CD4-positive, alpha-beta T cell treated with Interleukin-2 at 100 ng/mL for 4 hours (primary cell): ENCODE measurements around the gene VSNL1.

ENCODE experiments used
- DNase-seq: peaks from one replicate; pipeline ENCODE4 v3.0.0-alpha.2; 2020; ENCODE audit warnings: low spot score

The VSNL1 gene

DNA sequence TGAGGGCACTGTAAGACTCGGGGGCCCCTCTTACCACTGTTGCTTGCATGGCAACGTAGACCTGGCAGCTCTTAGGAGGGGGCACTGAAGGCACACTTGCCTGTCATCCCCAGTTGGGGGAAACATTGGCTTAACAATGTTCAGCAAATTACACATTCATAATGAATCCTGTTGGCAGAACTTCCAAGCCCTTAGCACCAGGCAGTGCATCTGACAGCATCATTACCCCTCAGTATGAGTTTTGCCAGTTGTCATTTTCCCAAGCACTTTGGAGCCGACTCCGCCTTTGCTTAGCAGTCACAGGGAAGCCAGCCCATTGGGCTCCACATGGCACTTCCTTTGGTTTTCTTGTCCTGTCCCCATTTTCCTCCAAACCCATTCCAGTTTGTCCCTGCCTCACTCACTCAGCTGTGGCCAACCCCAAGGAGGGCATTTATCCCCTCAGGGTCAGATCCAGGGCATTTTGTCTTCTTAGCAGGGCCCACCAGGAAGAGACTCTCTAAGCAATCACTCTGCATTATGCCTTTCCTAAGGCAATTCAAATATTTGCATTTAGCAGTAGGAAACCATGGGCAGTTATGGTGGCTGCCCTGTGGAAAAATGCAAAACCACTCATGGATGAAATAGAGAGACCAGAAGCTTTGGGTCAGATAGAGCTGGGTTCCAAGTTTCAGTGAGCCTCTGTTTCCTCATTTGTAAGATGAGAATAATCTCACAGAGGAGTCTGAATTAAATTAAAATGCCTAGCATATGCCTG is 73.9 kb downstream of the VSNL1 start:
- DNase-seq = no peak

DNA sequence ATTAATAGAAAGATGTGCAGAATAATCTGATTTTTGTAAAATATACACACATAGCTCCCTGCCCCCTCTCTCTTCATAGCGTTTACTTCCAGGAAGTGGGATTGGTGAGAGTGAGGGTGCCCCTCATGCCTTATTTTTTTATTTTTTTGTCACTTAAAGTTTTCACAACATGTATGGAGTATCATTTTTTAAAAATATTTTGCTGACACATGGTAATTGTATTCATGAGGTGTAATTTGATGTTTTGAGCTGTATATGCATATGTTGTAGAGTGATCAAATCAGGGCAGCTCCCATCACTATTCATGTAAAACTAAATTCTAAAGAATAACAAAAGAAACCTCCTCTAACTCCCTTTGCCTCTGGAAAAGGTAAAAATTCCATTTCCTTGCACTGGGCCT is 74.7 kb downstream of the VSNL1 start:
- DNase-seq = no peak

DNA sequence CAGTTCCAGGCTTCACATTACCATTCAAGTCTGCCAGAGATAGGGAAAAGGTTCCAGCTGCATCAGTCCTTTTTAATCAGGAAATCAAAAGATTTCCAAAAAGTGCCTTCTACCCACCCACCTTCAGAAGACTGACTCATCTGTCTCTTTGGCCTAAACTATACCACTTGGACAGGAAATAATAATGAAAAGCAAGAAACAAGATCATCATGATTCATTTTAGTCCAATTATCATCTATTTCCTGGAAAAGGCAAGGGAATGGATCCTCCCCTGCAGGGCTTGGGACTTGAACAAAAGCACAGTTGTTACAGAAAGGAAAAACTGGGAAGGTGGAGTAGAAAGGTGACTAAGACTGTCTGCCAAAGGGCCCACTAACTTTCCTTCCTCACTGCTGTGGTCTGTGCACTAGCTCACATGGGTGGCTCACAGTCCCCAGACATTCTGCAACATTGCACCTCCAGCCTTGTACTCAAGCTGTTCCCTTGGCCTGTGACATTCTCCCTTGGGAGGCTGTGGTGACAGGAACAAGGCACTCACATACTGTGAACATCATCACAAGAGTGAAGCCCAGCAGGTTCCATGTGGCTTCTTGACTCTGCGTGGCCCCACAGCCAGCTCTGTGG is 75.3 kb downstream of the VSNL1 start:
- DNase-seq = no peak

DNA sequence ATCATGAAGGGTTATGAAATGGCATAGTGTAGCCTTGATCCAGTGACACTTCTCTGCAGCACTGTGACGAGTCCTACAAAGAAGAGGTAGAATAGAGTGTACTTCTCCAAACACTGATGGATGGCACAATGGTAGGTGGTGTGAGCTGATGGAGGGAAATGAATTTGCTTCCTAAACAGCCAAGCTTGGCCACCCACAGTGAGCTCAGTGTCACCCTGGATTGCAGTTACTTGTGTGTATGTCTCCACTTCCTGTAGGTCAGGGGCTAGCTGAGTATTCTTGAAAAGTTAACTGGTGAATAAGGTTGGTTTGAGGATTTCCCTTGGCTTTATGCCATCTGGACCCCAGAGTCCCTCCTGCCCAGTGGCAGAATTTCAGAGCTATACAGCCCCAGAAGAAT is 75.9 kb downstream of the VSNL1 start:
- no peak for DNase-seq

DNA sequence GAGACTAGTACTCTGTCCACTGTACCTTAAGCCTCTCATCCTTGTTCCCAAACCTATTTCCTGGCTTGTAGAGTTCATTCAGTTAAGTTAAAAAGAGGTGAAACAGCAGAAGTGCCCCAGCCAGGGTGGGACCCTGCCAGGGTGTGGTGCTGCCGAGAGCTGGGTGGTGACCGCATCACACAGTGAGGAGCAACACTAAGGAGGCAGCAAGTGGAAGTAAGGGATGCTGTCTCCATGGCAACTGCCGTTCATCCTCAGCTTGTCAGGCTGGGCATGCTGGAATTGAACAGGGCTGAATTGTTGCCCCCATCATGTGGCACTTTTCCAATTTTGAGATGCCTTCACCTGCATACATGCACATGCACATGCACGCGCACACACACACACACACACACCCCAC is 77.0 kb downstream of the VSNL1 start:
- no peak for DNase-seq

DNA sequence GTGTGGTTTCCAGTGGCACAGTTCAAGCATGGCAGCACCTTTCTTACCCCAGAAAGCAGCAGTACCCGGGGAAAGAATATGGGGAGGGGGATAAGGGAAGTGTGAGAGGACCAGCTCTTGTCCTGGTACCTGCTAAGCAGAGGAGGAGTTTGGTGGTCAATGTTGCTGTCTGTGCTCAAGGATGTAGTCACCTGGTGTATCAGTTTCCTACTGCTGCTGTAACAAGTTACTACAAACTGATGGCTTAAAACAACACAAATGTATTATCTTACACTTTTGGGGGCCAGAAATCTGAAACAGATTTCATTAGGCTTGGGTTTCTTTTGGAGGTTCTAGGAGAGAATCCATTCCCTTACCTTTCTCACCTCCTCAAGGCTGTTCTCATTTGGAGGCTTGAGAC is 77.5 kb downstream of the VSNL1 start:
- DNase-seq = no peak

DNA sequence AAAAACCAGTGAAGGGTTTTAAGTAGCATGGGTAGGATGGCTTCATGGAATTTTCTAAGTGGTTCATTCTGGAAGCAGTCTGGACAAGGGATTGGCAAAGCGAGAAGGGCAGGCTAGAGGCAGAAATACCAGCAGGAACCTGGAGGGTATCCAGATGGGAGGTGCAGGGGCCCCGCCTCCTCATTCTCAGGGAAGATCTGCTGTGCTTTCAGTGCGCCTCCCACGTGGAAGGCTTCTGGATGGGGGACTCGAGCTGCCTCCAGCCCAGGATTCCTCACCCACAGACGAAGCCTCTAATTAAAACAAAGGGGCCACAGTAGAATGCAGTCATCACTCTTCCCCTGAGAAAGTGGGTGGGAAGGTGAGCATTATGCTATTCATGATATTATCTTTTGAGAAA is 79.8 kb downstream of the VSNL1 start:
- no peak for DNase-seq

DNA sequence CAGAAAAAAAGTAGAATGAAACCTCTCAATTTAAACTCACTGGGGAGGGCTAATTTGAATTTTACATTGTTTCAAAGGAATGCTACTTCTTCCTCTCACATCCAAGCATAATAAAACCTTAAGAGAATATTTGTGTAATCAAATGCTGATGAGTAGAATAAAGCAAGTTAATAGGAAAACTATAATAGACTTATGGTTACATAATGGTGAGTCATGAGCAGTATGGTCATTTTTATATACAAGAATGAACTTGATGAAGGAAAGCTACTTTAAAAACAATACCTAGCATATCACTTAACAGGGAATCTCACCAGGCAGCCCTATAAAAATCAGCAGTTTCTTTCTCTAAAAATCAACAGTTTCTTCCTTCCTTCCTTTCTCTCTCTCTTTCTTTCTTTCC is 80.3 kb downstream of the VSNL1 start:
- no peak for DNase-seq

DNA sequence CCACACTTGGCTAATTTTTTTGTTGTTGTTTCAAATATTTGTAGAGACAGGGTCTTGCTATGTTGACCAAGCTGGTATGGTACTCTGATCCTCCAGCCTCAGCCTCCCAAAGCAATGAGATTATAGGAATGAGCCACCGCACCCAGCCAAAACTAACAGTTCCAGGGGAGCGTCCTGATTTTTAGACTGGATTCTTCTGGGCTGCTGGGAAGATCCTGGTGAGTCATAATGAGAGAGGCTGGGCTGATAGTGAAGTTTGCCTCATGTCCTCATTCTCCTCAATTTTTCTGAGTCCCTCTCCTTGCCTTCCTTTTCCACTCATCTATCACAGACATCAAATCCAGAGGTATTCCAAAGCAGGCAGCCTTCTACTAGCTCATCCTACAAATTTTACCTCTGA is 81.3 kb downstream of the VSNL1 start:
- no peak for DNase-seq

DNA sequence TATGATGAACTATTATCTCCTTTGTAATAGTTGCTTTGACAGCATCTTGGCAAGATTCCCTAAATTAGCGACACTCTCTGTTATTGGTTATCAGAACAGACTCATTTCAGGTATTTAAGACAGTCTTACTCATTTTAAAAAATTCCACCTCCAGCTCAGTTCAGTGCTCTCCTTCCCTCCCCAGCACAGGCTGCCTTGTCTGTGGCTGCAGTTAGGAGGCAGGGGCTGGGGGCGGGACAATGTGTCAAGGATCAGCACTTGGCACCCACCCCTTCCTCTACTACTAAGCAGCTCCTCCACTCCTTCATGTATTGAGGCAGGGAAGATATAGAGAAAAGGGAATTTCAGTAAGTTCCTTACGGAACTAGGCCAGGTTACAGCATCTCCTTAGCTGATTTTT is 85.0 kb downstream of the VSNL1 start:
- DNase-seq = no peak

DNA sequence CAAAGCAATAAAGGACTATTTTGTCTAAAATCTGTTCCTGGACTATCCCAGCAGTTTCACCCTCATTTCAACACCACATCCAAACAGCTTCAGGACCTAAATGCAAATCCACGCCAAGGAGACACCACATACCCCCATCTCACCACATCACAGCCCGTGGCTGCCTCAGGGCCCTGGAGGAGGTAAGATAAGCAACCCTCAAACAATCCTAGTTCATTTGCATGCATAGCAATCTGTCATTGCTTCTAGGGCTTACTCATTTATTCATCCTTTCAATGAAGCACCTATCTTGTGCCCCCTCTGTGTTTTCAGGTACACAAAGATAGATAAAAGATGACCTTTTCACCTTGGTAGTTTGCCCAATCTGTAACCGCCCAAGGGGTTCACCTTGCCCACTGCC is 86.5 kb downstream of the VSNL1 start:
- no peak for DNase-seq

DNA sequence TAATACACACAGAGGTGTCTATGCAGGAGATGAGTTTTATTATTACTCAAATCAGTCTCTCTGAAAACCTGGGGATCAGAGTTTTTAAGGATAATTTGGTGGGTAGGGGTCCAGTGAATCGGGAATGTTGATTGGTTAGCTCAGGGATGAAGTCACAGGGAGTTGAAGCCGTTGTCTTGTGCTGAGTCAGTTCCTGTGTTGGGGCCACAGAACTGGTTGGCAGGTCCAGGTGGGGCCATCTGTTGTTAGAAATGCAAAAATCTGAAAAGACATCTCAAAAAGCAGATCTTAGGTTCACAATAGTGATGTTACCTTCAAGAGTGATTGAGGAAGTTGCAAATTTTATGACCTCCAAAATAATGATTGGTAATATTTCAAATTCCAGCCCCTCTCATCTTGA is 86.9 kb downstream of the VSNL1 start:
- no peak for DNase-seq

DNA sequence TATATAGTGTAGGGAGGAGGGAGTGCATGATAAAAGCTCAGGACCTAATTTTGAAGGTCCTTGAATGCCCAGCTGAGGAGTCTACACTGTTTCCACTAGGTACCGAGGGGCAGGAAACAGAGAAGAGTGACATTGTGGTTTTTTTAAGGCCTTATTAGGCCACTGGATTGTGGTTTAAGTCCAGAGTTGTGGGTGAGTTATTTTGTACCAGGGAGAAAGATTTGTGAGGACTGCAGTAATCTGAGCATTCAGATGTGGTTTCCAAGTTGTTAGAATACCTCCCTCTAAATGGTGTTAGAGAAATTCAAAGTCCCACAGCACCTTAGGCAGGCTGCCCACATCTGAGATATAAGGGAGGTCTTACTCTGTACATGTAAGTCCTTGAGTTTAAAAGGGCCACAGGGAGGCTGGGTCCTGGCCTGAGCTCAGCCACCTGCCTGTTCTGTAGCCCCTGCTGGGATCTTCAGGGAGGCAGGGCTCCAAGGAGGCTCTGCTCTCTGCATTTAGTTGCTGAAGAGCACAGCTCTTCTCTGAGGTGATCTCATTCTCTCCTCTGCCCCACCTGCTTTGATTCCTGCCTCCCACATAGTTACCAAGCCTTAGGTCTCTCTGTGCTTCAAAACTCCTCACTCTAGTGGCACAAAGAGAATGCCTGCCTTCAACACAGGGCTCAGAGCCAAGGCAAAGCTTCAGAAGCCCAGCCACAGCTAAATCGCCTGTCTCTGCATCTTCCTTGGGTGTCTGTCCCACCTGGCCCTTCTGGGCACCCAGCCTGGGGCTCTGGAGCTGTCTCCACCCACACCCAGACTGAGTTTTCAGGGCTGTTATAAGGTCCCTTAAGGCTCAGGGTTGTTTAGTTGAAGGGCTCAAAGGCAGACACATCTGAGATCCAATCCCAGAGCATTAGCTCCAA is 88.1 kb downstream of the VSNL1 start:
- no peak for DNase-seq

DNA sequence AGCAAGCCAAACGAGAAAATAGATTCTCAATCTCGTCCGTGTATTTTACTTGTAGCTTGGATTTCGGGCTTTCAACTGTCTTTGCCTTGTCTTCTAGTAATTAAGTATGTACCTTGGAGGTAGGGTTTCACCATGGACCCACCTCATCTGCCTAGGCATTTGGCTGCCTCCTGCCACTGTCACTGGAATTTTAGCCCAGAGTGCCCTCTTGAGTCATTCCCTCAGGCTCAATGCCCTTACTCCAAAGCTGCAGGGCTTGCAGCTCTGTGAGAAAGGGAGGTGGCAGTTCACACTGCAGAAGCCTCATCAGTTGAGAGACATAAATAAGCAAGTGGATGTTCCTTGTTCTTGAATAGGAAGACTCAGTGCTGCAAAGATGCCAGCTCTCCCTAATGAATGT is 89.6 kb downstream of the VSNL1 start:
- DNase-seq = no peak

DNA sequence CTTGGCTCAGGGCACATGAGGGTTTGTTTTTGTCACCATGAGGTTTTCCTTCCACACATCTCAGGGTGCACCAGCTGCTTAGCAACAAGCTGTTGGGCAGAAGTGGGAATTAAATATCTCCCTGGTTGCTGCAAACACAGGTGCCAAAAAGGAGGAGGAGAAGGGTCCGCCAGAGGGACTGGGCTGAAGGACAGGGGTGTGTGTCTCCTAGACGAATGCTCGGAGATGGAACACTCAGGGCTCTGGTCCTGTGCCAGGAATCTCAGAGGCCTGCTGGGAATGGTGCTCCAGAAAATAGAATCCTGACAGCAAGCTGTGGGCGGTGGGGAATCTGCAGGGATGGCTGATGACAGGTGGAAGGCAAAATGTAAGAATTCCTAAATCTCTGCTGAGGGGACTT is 94.5 kb downstream of the VSNL1 start:
- DNase-seq = no peak

DNA sequence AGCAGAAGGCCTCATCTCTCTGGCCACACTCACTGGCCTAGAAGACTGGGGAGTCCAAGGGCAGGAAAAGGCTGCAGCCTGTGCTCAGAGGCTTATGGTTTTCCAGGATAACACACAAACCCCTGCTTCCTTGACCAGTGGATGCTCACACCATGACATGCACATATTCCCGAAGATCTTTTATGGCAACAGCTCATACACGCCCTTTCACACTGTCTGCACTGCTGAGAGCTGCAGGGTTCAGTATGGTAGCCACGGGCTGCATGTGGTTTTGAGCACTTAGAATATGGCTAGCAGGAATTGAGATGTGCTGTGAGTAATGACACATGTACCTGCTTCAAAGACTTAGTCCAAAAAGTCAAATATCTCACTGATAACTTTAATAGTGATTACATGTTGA is 95.8 kb downstream of the VSNL1 start:
- DNase-seq = no peak

DNA sequence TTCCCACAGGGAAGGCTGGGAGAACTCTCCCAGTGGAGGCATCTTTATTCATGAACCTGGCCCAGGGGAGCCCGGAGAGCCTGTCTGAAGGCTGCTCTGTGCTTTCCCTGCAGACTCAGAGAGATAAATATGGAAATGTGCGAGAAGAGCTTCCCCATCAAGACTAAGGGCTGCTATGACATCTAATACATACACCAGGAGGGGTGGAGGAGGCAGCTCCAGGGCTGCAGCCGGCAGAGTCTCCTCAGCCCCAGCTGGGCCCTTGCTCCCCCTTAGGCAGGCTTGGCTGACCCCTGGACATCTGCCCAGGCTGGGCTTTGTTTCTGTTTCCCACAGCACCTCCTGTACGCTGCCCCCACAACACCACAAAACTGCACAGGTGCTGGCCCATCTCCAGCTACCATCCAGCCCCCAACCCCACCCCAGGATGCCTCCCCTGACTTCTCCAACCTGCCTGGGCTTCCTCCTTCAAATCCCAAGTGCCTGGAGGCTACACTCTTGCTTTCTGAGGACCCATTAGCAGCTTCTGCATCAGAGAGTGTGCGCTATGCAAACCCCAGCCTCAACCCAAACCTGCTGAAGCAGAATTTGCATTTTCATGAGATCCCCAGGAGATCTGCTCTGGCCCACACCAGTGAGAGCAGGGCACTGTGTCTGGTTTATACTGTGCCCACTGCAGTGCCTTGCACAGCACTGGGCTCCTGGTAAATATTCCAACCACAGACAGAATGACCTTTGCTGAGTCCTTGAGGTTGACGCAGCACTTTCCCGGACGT is 96.8 kb downstream of the VSNL1 start:
- DNase-seq = no peak

DNA sequence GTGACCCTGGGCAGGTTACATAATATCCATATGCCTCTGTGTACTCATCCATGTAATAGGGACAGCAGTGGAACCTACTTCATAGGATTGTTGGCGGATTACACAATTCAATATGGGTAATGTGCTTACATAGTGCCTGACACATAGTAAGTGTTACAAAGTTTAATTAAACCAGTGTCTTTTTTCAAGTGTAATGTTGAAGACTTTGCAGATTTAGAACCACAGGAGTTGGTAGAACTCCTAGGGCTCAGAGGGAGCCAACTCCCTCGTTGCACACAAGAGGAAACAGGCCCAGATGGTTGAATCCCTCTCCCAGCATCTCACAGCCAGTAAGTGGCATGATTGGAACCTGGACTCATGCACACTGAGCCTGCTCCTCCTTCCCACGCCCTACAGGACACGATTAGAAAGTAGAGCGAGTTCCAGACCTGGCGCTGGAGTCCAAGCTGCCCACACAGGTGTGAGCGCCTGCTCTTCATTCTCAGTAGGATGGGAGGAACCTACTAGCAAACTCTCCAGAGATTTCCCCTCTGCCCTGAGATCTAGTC is 97.8 kb downstream of the VSNL1 start:
- no peak for DNase-seq

DNA sequence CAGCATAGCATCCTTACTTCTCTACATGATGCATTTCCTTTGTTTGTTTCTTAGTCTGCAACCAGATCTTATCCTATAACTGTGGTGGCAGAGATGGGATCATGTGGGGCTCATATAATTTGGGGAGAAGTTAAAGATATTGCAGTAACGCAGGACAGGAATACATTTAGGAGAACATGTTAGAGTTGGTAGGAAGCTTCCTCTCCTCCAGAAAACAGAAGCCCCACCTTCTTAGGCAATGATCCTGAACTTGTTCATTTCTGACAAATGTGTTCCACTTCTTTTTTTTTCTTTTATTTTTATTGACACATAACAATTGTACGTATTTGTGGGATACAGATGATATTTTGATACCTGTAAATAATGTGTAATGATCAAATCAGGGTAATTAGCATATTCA is 99.9 kb downstream of the VSNL1 start:
- DNase-seq = no peak

DNA sequence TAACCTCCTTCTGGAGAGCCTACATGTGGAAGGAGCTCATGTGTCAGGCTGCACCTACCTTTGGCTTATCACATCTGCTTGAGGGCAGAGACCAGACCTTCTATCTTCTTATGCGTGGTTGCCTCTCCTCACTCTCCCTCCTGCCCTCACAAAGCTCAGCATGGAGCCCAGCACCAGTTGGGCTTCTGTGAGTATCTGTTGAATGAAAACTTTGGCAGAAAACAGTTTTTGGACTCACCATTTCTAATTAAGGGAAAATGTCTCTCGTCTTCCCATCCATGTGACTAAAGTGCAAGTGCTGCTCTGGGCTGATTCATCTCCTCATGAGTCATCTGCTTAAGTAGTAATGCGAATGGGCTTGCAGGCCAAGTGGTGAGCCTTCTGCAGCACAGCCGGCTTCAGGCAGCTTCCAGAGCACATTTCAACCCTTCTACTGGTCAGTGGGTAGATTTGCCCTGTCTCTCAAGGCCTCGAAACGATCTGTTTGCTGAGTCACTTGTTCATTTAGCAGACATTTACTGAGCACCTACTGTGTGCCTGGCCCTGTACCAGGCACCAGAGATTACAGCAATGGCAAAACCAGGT is 102.6 kb downstream of the VSNL1 start:
- DNase-seq = no peak

DNA sequence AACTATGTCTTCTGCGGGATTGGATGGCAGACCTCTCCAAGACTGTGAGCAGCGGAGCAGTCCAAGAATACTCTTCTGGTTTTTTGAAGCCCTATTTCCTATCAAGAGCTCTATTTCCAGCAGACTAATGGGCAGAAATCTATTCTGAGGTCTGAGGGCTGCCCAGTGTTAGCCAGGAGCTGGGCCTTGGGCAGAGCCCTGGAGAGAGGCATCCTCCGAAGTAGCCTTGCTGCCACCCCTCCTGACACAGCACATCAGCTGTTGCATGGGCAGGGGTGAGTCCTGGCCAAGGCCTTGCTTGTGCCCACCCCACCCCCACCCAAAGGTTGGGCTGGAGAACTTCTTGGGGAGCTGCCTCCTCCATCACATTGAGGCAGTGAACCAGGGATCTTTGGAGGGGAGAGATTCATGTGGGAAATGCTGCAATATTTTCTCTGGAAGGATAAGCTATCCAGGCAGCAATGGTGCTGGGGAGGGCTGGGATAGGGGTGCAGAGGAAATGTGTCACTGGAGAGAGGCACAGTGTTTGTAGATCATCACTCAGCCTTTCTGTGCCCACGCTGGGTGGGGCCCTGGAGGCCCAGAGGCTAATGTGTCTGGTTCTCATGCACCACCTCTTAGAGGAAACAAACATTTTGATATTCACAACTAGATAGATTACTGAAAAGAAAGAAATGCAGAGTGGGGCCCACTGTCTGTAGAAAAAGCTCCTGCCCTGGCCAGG is 104.7 kb downstream of the VSNL1 start:
- no peak for DNase-seq
